Kidney glomerular epithelial cell (primary cell): ENCODE results near the gene NTM.

Experiments
- DNase-seq: peaks from one replicate; lab custom pipeline; 2025; lab: John Stamatoyannopoulos, UW

NTM gene

GRCh38 chr11:131964698-131965483, 594.5 kb downstream of the NTM start:
- no peak for DNase-seq

DNA sequence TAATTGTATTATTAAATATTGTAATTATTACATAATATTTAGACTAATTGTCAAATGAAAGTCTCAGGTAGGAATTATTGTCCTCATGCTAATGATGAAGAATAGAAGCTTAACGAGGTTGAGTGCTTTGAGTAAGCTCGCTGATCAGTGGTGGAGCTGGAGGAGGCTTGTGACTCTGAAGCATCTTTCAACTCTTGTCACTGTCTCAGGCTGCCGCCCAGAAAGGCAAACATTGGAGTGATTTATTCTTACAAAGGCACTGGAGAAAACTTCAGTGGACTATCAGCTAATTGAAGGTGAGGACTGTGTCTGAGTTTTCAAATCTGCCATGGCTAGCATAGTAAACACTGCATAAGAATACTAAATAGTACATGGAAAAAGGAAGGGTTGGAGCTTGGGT, 595.1 kb downstream of the NTM start:
- DNase-seq = no peak

DNA sequence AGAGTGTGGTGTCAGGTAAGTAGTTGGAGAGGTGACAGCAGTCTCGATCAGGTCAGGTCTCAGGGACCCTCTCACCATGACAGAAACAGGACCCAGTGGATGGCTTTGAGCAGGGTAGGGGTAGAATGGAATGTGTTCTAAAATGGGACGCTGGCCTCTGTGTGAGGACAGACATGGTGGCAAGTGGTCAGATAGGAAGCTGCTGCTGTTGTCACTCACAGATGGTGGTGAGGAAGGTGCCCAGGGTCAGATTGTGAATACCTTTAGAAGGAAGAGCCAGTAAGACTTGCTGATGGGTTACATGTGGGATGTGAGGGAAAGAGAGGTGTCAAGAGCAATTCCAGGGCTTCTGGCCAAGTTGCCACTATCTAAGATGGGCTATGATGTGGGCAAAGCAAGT, 596.3 kb downstream of the NTM start:
- no peak for DNase-seq

DNA sequence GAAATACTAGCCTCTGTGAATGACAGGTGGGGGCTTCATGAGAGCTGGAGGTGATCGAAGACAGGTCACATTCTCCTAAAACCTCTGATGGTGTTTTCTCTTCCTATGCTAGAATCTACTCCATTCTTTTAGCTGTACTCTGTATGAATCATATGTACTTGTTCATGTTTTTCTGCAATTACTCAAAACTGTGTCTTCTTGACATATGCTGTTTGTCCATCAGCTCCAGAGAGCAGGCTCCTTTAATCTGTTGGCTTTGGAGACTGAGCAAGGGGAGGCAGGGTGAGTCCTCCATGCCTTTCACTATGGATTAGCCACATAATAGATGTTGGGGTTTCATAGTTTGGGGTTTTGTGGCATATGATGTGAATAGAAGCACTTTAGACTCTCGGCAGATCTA, 598.8 kb downstream of the NTM start:
- no peak for DNase-seq

GRCh38 chr11:131973061-131973460, 602.6 kb downstream of the NTM start:
- no peak for DNase-seq

GRCh38 chr11:131975619-131976018, 605.2 kb downstream of the NTM start:
- DNase-seq = no peak

DNA sequence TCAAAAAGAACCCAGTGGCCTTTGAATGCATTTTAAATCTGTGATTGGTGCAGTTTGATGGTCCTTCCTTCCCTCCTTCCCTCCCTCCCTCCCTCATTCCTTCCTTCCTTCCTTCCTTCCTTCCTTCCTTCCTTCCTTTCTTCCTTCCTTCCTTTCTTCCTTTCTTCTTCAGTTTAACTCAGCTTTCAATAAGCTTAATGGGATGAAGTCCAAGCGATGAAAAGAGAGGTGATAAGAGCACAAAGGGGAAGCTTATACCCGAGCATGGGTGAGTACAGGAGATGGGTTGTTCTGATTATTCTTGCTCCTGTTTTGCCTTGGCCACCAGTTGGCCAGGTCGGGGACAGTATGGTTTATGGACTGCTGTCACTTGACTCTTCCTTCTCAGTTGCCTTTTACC, 605.6 kb downstream of the NTM start:
- DNase-seq = no peak

DNA sequence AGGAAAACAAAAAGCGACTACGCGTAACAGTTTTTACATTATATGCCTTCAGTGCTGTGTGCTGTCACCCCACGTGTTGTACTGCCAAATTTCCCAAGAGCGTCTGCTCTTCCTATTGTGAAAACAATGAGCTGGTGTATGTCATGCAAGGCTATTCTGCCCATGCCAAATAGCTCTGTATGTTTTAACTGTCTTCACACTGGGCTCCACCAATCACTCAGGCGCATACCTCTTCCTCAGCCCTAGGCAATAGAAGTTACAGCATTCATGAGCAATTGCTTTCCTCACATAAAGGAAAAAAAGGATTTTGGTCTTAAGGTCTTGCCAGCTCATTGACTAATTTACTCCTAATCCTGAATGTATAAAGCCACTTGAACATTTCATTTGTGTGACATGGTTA, 606.8 kb downstream of the NTM start:
- DNase-seq = peak; percentile 29

- peak; percentile 83 for DNase-seq
Observed at GRCh38 chr11:131977854-131978253, 607.4 kb downstream of the NTM start.

DNA sequence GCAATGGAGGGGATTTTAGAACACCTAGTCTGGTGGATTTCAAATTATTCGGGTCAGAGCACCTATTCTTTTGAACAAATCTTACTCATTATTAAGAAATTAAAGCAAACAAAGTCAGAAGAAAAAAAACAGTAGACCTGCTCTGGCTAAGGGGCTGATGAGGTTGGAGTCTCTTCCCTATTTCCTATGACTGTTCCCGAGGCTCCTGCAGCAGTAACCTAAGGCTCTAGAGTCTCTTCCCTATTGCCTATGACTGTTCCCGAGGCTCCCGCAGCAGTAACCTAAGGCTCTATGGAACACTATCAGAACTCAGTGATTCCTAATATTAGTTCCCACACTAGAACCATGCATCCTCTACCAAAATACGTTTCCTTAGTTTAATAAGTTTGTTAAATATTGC, 607.9 kb downstream of the NTM start:
- DNase-seq = peak; percentile 60

- DNase-seq = no peak
Observed at GRCh38 chr11:131979364-131979763, 608.9 kb downstream of the NTM start.

GRCh38 chr11:131980199-131980598, 609.8 kb downstream of the NTM start:
- no peak for DNase-seq

- DNase-seq = no peak
Observed at GRCh38 chr11:131980888-131981668, 610.7 kb downstream of the NTM start.

DNA sequence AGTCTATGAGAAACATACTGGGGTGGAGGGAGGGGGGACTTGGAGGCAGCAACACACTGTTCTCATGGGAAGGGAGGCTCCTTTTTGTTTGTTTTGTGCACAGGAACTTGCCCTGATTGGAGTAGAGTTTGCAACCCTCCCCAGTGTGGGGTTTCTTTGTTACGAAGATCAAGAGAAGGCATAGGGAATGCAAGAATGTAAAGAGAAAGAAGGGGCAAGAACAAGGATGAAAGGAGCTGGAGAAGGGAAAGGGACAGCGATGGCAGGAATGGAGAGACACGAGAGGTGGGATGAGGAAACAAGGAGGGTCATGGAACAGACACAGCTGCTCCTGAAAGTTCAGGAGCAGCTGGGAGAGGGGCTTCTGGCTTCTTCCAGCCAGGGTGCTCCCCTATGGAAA, 611.7 kb downstream of the NTM start:
- no peak for DNase-seq

DNA sequence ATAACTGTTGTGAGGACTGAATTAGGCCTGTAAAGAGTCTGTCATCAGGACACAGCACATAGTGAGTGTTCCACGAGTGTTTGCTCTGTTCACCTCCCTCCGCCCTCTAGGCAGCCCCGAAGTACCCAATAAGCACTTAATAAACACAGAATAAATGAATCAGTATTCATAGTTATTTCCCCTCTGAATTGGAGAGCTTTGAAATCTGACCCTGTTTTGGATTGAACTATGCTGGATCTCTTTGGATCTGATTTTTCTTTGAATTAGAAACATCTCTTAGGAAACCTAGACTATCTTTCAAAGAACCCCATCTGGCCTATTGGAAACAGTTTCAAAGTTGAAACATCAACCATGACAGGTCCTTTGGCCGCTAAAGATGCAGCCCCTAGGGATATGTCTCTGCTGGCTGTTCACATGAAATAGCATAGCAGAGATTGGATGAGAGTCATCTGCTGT, 615.5 kb downstream of the NTM start:
- no peak for DNase-seq

GRCh38 chr11:131987703-131988102, 617.3 kb downstream of the NTM start:
- DNase-seq = no peak

DNA sequence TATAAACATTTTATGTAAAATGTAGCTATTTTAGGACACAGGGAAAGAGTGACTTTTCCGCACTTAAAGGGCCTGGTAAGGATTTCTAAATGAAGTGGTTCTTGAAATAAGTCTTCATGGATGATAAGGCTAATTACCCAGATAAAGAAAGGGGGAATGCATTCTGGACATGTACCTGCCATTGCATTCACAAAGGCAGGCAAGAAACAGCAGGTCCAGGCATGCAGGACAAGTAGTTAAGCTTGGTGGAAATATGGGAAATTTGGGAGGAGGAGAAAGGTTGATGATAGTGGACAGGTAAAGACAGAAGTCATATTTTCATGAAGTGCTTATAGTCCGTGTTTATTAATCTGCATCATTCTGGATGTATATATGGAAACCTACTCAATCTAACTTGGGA, 621.2 kb downstream of the NTM start:
- no peak for DNase-seq

DNA sequence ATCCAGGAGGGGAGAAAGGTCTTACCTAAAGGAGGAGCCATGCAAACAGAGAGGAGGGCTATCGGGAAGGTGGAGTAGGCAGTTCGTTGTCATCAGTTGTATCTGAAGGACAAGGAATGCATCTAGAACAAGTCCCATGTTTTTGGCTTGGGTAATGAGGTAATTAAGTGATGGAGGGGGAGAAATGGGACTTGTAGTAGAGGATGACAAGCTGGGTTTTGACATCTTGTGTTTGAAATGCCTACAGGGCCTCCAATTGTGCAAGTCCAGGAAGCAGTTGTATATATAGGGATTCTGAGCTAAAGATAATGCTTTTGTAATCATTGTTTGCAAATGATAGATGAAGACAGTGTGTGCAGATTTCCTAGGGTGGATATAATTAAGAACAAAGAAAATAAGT, 622.8 kb downstream of the NTM start:
- DNase-seq = no peak

DNA sequence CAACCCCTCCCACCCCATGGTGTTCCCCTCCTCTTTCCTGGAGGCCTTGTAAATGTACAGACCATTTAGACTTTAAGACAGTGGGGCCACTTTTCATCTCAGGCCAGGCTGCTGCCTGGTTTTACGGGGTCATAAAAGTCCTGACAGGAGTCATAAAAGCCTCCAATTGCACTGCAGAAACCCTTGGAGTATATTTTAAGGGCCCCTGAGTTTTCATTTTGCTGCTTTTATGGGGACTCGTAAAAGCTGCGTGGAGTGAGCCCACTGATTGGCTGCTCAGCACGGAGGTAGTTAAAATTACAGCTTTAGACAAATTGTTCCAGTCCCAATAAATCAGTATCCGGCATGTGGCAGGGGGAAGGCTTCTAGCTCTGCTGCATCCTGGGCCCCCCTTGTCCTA, 627.6 kb downstream of the NTM start:
- DNase-seq = no peak

- DNase-seq = no peak
Observed at GRCh38 chr11:131999084-131999483, 628.7 kb downstream of the NTM start.

DNA sequence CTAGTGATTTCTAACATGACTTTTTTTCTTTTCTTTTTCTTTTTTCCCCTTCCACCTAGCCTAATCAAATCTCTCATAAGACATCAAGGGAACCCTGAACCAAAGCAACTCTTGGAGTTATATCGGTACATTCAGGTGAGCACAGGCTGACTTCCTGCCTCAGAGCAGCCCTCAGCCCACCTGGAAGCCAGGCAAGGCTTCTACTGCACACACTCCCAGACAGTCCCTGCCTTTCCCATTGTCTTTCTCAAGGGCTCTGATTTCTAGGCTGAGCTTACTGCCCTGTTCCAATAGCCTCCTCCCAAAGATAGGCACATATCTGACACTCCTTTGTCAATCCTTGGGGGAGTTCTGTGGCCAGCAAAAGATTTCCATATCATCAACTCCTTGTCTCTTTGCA, 629.5 kb downstream of the NTM start:
- DNase-seq = no peak

- no peak for DNase-seq
Observed at GRCh38 chr11:132005887-132006286, 635.5 kb downstream of the NTM start.

DNA sequence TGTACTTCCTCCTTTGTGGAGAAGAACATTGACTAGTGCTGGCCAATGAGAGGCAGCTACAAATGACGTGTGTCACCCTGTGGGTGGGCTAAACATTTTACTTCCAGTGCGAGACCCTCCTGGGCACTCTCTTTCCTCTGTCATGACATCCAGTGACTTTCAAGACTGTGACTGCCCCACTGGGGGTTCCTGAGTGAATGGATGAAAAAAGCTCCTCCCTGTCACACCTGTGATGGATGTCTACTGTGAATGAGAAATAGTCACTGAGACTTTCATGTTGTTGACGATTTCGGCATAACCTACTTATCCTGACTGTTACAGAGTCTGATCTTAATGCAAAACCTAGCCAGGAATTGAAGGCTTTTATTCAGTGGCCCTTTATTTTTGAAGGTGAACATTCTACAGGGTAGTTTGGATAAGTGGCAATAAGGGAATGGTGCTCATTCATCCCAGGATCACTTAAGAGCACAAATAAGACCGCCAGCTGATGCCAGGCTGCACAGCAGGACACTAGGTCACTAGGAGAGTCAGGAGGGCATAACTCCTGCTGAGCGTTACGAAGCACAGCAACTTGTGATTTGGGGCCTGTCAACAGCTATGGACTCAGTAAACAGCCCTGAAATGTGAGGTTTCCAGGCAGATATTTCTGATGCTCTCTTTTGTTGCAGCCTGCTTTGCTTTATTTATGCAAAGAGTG, 636.6 kb downstream of the NTM start:
- no peak for DNase-seq
